ENCODE results near the gene TMEM184B.

Gene TMEM184B

GRCh38 chr22:38273135-38273826 lies 471 bp upstream of the TMEM184B start:
- peak; percentile 83 for DNase-seq

- peak; percentile 69 for DNase-seq
These were observed 860 bp downstream of the TMEM184B start for GRCh38 chr22:38271927-38272372.

- no peak for DNase-seq
These were observed 1.7 kb downstream of the TMEM184B start for GRCh38 chr22:38271101-38271500.

- DNase-seq, result peak; percentile 71
These were observed 2.5 kb downstream of the TMEM184B start for GRCh38 chr22:38270091-38270992.

- DNase-seq, result no peak
These were observed 3.3 kb downstream of the TMEM184B start for GRCh38 chr22:38269466-38269865.

- no peak for DNase-seq
These were observed 5.7 kb downstream of the TMEM184B start for GRCh38 chr22:38267086-38267485.

- no peak for DNase-seq
These were observed 6.7 kb downstream of the TMEM184B start for GRCh38 chr22:38266120-38266519.

- no peak for DNase-seq
These were observed 8.4 kb downstream of the TMEM184B start for GRCh38 chr22:38264322-38264843.

GRCh38 chr22:38262051-38262795 lies 10.6 kb downstream of the TMEM184B start:
- DNase-seq, result no peak

- peak; percentile 79 for DNase-seq
These were observed 11.8 kb downstream of the TMEM184B start for GRCh38 chr22:38260761-38261681.

GRCh38 chr22:38259370-38259769 lies 13.4 kb downstream of the TMEM184B start:
- no peak for DNase-seq

GRCh38 chr22:38258895-38259294 lies 13.9 kb downstream of the TMEM184B start:
- no peak for DNase-seq

- DNase-seq, result no peak
These were observed 15.1 kb downstream of the TMEM184B start for GRCh38 chr22:38257650-38258250.

- DNase-seq, result no peak
These were observed 15.6 kb downstream of the TMEM184B start for GRCh38 chr22:38257181-38257580.

GRCh38 chr22:38255697-38256096 lies 17.1 kb downstream of the TMEM184B start:
- no peak for DNase-seq

- no peak for DNase-seq
These were observed 21.5 kb downstream of the TMEM184B start for GRCh38 chr22:38251341-38251692.

- DNase-seq, result no peak
These were observed 22.0 kb downstream of the TMEM184B start for GRCh38 chr22:38250643-38251340.

GRCh38 chr22:38249803-38250642 lies 22.8 kb downstream of the TMEM184B start:
- DNase-seq, result no peak

GRCh38 chr22:38249301-38249700 lies 23.5 kb downstream of the TMEM184B start:
- no peak for DNase-seq

GRCh38 chr22:38248280-38248679 lies 24.5 kb downstream of the TMEM184B start:
- no peak for DNase-seq
